A673 (cell line): ENCODE results near the gene KIRREL3.

Source experiments
- CTCF ChIP-seq: fragments of 300-800, 200-600 bp; sonication (generic); conservative IDR thresholded peaks from 2 replicates; pipeline ENCODE4 v1.5.1; 2017; ENCODE audit warnings: low read depth, mild to moderate bottlenecking, antibody characterized with exemption, low read length, moderate library complexity, mixed read lengths
- EZH2 ChIP-seq: fragments of 200-600 bp; sonication (generic); IDR thresholded peaks from 2 replicates; pipeline ENCODE4 v1.6.1; 2017; ENCODE audit warnings: borderline replicate concordance, low read depth, mild to moderate bottlenecking, mixed read lengths, antibody characterized with exemption, low read length; ENCODE audit not compliant: poor library complexity, severe bottlenecking

- TF ChIP-seq CTCF (no peak), EZH2 (no peak)
These were observed 126.3 kb downstream of the KIRREL3 start for GRCh38 chr11:126874276-126874675.
